ENCODE results near the gene SPDYE16.
"Not testable (repeated sequence)": the region's sequence is repeated elsewhere in the genome, so short reads cannot be mapped to it uniquely, and the experiment has no call there.

DNA sequence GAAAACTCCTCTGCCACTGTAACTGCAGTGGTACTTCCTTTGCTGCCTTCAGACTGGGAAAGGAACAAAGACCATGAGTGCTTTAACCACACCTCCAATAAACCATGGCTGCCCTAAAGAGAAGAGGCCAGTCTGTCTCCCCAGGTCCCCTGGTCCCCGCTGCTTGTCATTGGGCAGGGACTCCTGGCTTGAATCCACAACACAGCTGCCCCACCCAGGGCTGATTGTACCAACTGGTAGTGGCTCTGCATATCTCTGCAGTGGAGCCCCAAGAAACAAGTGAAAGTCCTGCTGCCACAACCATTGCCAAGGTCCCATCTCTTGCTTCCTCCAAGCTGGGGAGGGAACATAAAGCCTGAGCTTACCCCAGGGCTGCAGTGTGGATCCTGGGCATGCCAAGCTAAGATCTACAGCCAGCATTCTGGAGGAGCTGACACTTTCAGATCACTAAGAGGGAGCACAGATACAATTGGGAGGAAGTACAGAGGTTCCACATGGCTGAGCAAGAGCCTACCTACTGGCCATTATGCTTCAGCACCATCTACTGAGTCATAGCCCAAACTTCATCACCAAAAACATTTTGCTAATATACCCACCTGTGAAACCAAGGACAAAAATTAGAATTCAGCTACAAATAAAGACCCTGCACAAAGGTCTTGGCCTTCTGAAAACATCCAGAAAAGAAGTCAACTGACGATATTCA lies 48.7 kb upstream of the SPDYE16 start:
- TF ChIP-seq CTCF, POLR2A, POLR2AphosphoS5 (IDR thresholded peaks at IDR 0.05): not testable (repeated sequence)

Measured in prostate gland (tissue), 2 donors.